Right lobe of liver (tissue), 6 donors: Measurements from ENCODE around the gene ADH1B. TPM values are rescaled to one million over a fixed set of nuclear protein-coding genes. Genes with fewer than 3 reads are reported as not detected.
A peak's percentile ranks its signal among the peaks of the same experiment; 100 is the strongest.

ENCODE experiments used
- ATAC-seq, 4 donors: fragments of 200-7000 bp; cut with Tn5 transposase; one replicate each; pipeline ENCODE4 v1.9.1; 2020; ENCODE audit warnings: mild to moderate bottlenecking in 4 of 4, moderate library complexity in 4 of 4
- DNase-seq, 3 donors: peaks; one replicate each; pipeline ENCODE4 v3.0.0-alpha.2; 2020
- H3K27ac ChIP-seq, 3 donors: fragments of 200-600 bp; one replicate each; pipeline ENCODE4 v1.8.0; 2022
- H3K27me3 ChIP-seq, 2 donors: fragments of 200-600 bp; one replicate each; pipeline ENCODE4 v1.8.0; 2022
- H3K36me3 ChIP-seq, 4 donors: fragments of 200-600 bp; sonication (generic) in 1 of 4; one replicate each; pipeline versions ENCODE4 v1.5.1 to v1.8.0; 2017 to 2022; ENCODE audit warnings: control low read depth in 1 of 4
- H3K4me1 ChIP-seq, 4 donors: fragments of 200-600 bp; sonication (generic) in 1 of 4; one replicate each; pipeline versions ENCODE4 v1.5.1 to v1.8.0; 2017 to 2022; ENCODE audit warnings: control low read depth in 1 of 4
- H3K4me3 ChIP-seq, 3 donors: fragments of 200-600 bp; one replicate each; pipeline ENCODE4 v1.8.0; 2022
- H3K9me3 ChIP-seq, 4 donors: fragments of 200-600 bp; sonication (generic) in 1 of 4; one replicate each; pipeline versions ENCODE4 v1.5.1 to v1.8.0; 2017 to 2022; ENCODE audit warnings: control low read depth in 1 of 4
- CTCF ChIP-seq, 4 donors: fragments of 200-600 bp in 3 of 4; fragments of 450-650 bp in 1 of 4; IDR thresholded peaks; one replicate each; pipeline versions ENCODE4 v1.5.1 to v1.8.0; 2016 to 2022; ENCODE audit warnings: antibody characterized with exemption in 4 of 4, mild to moderate bottlenecking in 2 of 4
- POLR2A ChIP-seq: fragments of 450-650 bp; IDR thresholded peaks from one replicate; pipeline ENCODE4 v1.6.1; 2017; ENCODE audit warnings: antibody characterized with exemption, mild to moderate bottlenecking
- WGBS: methylation state at CpG from one replicate; pipeline ENCODE4 v1.1.6; 2018; ENCODE audit warnings: low coverage, low lambda C conversion rate; ENCODE audit not compliant: insufficient coverage; ENCODE audit errors: missing lambda C conversion rate; 5-methylcytosine and 5-hydroxymethylcytosine counted together
- intact Hi-C, 2 donors: fragments of 100-400 bp; cut with DNase I; formaldehyde crosslinking; loops; one replicate each; pipeline versions ENCODE4 v1.11.2 to v1.14.1; 2022
- total RNA-seq, 6 experiments: library from RNA; depleted of rRNA in 2 of 6; stranded (reverse); fragments of >200 nt in 2 of 6; fragmentation: NEBNext Ultra II Directional in 3 of 6; extraction: Animal tissue kit (Norgen Biotek cat#: 25700) in 3 of 6; gene quantifications; one replicate each; pipeline versions ENCODE4 v1.1.0 to v1.2.4, GENCODE V29; 2016 to 2023
- donor health status: DM: no; HTN: yes; CAD: no.
- donor health status: DM: no; HTN: no; CAD: no.
- donor health status: DM: no; HTN: no; CAD: no.
- donor health status: DM: no; HTN: yes; CAD: no.
- donor health status: DM: no; HTN: yes; CAD: no.

The ADH1B gene
- total RNA-seq, 6 experiments from 2014 or later, result 531 to 4,444 (median 1,842) TPM

- Histone ChIP-seq H3K4me3 (no peak overlapping the region), H3K4me1 (peaks cover 0 to 7% (median 0%) of the 10 kb centered on the region in 4 donors), H3K27ac (no peak overlapping the region), H3K36me3 (peaks cover 0 to 84% (median 29%) of the 10 kb centered on the region in 4 donors), H3K9me3 (no peaks in the 10 kb centered on the region), H3K27me3 (no peaks in the 10 kb centered on the region)
- TF ChIP-seq POLR2A (no peak), CTCF (IDR thresholded peaks at IDR 0.05) (no peak)
- 86% methylated on average over 3 of the region's 3 CpGs for WGBS
- DNase-seq (no peak), ATAC-seq (no peak)
- intact Hi-C loops, result no loop called here
These were observed 18.0 kb upstream of the ADH1B start for GRCh38 chr4:99339172-99339571.

GRCh38 chr4:99336553-99336952 is 15.4 kb upstream of the ADH1B start:
- no peak for TF ChIP-seq CTCF (IDR thresholded peaks at IDR 0.05)
- no peak for TF ChIP-seq POLR2A
- no peaks in the 10 kb centered on the region for H3K27me3 ChIP-seq
- DNase-seq (no peak), ATAC-seq (peak in 2 of 4 donors; percentile 3 to 20)
- no peak overlapping the region for H3K4me3 ChIP-seq
- peaks cover 0 to 58% (median 17%) of the 10 kb centered on the region in 4 donors for H3K36me3 ChIP-seq
- no peaks in the 10 kb centered on the region for H3K9me3 ChIP-seq
- H3K4me1 ChIP-seq, result peaks cover 0 to 6% (median 0%) of the 10 kb centered on the region in 4 donors
- intact Hi-C loops, result no loop called here
- no peak overlapping the region for H3K27ac ChIP-seq
- WGBS, result 41% methylated on average over 4 of the region's 4 CpGs

- no peaks in the 10 kb centered on the region for H3K27me3 ChIP-seq
- H3K27ac ChIP-seq, result peak overlapping the region in 1 of 3 donors; percentile 50
- no peak overlapping the region for H3K4me3 ChIP-seq
- H3K4me1 ChIP-seq, result peaks cover 0 to 2% (median 0%) of the 10 kb centered on the region in 4 donors
- no peaks in the 10 kb centered on the region for H3K9me3 ChIP-seq
- DNase-seq (no peak), ATAC-seq (peak; percentile 18 to 68 (median 67))
- 13% methylated on average over 1 of the region's 1 CpG for WGBS
- intact Hi-C loops, result no loop called here
- peaks cover 0 to 41% (median 8%) of the 10 kb centered on the region in 4 donors for H3K36me3 ChIP-seq
- TF ChIP-seq CTCF (IDR thresholded peaks at IDR 0.05) (no peak), POLR2A (no peak)
These were observed 13.7 kb upstream of the ADH1B start for GRCh38 chr4:99334880-99335279.

GRCh38 chr4:99330648-99331047 is 9.4 kb upstream of the ADH1B start:
- Histone ChIP-seq H3K4me1 (peaks cover 0 to 6% (median under 1%) of the 10 kb centered on the region in 4 donors), H3K36me3 (no peaks in the 10 kb centered on the region), H3K9me3 (no peaks in the 10 kb centered on the region), H3K27me3 (no peaks in the 10 kb centered on the region), H3K27ac (no peak overlapping the region), H3K4me3 (no peak overlapping the region)
- 94% methylated on average over 2 of the region's 3 CpGs for WGBS
- ATAC-seq (no peak), DNase-seq (no peak)
- intact Hi-C loops, result no loop called here
- TF ChIP-seq POLR2A, result no peak
- TF ChIP-seq CTCF (IDR thresholded peaks at IDR 0.05), result no peak

GRCh38 chr4:99329876-99330275 is 8.7 kb upstream of the ADH1B start:
- H3K9me3 ChIP-seq, result no peaks in the 10 kb centered on the region
- H3K27ac ChIP-seq, result no peak overlapping the region
- no peak overlapping the region for H3K4me3 ChIP-seq
- peaks cover 0 to 11% (median 3%) of the 10 kb centered on the region in 4 donors for H3K4me1 ChIP-seq
- DNase-seq (no peak), ATAC-seq (no peak)
- TF ChIP-seq POLR2A (no peak), CTCF (IDR thresholded peaks at IDR 0.05) (no peak)
- 65% methylated on average over 1 of the region's 2 CpGs for WGBS
- H3K27me3 ChIP-seq, result no peaks in the 10 kb centered on the region
- intact Hi-C loops, result no loop called here
- H3K36me3 ChIP-seq, result no peaks in the 10 kb centered on the region
